K562 (cell line): ENCODE measurements around the gene GSTM2. TPM values are rescaled to one million over a fixed set of nuclear protein-coding genes. Genes with fewer than 3 reads are reported as not detected.

Experiments used
- ZBED1 ChIP-seq: IDR thresholded peaks from 2 replicates; pipeline ENCODE4 v1.6.1; 2014
- polyA plus RNA-seq, 8 experiments: library from polyadenylated mRNA; depleted of rRNA in 4 of 8; stranded (reverse) in 5 of 8; unstranded in 3 of 8; fragments of >200 nt; fragmentation: Nextera tagmentation in 2 of 8; fragmentation: Illumina TruSeq in 1 of 8; extraction: Ambion mirVana in 2 of 8; extraction: Trizol in 1 of 8; gene quantifications; 2 replicates each; pipeline versions ENCODE4 v1.2.1 to v1.2.3, GENCODE V29; 2011 to 2014; ENCODE audit warnings: inconsistent platforms in 1 of 8, missing spikeins in 1 of 8
- total RNA-seq, 7 experiments: library from RNA; depleted of rRNA in 6 of 7; stranded (reverse); fragments of >200 nt in 6 of 7; fragmentation: Illumina TruSeq in 2 of 7; extraction: Trizol in 2 of 7; gene quantifications; 2 replicates each; pipeline versions ENCODE4 v1.2.1 to v1.2.3, GENCODE V29; 2011 to 2021; ENCODE audit warnings: low replicate concordance in 1 of 7
- TF ChIP-seq, protein P1 (sequence below), 2 experiments: fragments of 450-650 bp; IDR thresholded peaks; 2 replicates each; pipeline ENCODE4 v1.6.1; 2018; ENCODE audit warnings: mild to moderate bottlenecking in 2 of 2, low read depth in 1 of 2; ENCODE audit not compliant: partially characterized antibody in 2 of 2
- TF ChIP-seq, protein P2 (sequence below): fragments of 200-800 bp; sonication (Bioruptor generic); IDR thresholded peaks from 2 replicates; pipeline ENCODE4 v1.6.1; 2017; ENCODE audit warnings: missing genetic modification characterization, missing compliant biosample characterization

GSTM2 gene
- total and polyA plus RNA-seq, 9 of the 15 experiments (the other 6 are each of a cell fraction or from before 2014, with no cell fraction given), result 1.6 to 15.1 (median 6.8) TPM

GRCh38 chr1:109625176-109625575 is 42.7 kb upstream of the GSTM2 start (continued):
- TF ChIP-seq, protein P1, sequence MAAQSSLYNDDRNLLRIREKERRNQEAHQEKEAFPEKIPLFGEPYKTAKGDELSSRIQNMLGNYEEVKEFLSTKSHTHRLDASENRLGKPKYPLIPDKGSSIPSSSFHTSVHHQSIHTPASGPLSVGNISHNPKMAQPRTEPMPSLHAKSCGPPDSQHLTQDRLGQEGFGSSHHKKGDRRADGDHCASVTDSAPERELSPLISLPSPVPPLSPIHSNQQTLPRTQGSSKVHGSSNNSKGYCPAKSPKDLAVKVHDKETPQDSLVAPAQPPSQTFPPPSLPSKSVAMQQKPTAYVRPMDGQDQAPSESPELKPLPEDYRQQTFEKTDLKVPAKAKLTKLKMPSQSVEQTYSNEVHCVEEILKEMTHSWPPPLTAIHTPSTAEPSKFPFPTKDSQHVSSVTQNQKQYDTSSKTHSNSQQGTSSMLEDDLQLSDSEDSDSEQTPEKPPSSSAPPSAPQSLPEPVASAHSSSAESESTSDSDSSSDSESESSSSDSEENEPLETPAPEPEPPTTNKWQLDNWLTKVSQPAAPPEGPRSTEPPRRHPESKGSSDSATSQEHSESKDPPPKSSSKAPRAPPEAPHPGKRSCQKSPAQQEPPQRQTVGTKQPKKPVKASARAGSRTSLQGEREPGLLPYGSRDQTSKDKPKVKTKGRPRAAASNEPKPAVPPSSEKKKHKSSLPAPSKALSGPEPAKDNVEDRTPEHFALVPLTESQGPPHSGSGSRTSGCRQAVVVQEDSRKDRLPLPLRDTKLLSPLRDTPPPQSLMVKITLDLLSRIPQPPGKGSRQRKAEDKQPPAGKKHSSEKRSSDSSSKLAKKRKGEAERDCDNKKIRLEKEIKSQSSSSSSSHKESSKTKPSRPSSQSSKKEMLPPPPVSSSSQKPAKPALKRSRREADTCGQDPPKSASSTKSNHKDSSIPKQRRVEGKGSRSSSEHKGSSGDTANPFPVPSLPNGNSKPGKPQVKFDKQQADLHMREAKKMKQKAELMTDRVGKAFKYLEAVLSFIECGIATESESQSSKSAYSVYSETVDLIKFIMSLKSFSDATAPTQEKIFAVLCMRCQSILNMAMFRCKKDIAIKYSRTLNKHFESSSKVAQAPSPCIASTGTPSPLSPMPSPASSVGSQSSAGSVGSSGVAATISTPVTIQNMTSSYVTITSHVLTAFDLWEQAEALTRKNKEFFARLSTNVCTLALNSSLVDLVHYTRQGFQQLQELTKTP (IDR thresholded peaks at IDR 0.05; ENCODE audit: low read depth in 1 of 2, partially characterized antibody in 2 of 2), result no peak
- TF ChIP-seq, protein P2, sequence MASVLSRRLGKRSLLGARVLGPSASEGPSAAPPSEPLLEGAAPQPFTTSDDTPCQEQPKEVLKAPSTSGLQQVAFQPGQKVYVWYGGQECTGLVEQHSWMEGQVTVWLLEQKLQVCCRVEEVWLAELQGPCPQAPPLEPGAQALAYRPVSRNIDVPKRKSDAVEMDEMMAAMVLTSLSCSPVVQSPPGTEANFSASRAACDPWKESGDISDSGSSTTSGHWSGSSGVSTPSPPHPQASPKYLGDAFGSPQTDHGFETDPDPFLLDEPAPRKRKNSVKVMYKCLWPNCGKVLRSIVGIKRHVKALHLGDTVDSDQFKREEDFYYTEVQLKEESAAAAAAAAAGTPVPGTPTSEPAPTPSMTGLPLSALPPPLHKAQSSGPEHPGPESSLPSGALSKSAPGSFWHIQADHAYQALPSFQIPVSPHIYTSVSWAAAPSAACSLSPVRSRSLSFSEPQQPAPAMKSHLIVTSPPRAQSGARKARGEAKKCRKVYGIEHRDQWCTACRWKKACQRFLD, result no peak
- no peak for TF ChIP-seq ZBED1
